ENCODE measurements around the gene SOS2. TPM values are rescaled to one million over a fixed set of nuclear protein-coding genes. Genes with fewer than 3 reads are reported as not detected.

SOS2 gene
- total RNA-seq, 1 experiment from 2014 or later: 9.4 TPM

DNA sequence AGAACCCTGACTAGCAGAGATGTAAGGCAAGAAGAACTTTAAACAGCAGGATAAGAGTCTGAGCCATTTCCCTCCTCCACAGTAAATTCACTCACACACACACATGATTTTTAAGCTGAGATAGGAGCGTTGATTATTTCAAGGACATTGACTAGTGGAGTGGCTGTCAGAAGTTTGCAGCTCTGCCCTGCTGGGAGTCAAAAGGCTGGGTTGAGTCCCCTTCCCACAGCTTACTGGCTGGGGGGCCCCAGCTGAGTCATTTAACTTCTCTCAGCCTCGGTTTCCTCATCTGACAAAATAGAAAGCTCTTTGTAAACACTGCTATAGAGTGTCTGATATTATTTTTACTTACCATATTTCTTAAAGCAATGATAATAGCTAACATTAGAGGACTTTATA is 143.3 kb downstream of the SOS2 start:
- Mint-ChIP-seq H3K4me3 (no peak overlapping the region), H3K4me1 (peaks cover 6 to 9% of the 10 kb centered on the region in 2 experiments), H3K9me3 (no peaks in the 10 kb centered on the region), H3K27ac (no peak overlapping the region), H3K27me3 (ENCODE audit: low read depth) (no peaks in the 10 kb centered on the region; the same call in 1 of the 2 replicates), H3K36me3 (ENCODE audit: insufficient read depth in 1 of 3, low read depth in 3 of 3) (no peaks in the 10 kb centered on the region)
- no peak overlapping the region for H3K27ac ChIP-seq (ENCODE audit: insufficient read length, low read depth, low read length)
- TF ChIP-seq, protein P1, sequence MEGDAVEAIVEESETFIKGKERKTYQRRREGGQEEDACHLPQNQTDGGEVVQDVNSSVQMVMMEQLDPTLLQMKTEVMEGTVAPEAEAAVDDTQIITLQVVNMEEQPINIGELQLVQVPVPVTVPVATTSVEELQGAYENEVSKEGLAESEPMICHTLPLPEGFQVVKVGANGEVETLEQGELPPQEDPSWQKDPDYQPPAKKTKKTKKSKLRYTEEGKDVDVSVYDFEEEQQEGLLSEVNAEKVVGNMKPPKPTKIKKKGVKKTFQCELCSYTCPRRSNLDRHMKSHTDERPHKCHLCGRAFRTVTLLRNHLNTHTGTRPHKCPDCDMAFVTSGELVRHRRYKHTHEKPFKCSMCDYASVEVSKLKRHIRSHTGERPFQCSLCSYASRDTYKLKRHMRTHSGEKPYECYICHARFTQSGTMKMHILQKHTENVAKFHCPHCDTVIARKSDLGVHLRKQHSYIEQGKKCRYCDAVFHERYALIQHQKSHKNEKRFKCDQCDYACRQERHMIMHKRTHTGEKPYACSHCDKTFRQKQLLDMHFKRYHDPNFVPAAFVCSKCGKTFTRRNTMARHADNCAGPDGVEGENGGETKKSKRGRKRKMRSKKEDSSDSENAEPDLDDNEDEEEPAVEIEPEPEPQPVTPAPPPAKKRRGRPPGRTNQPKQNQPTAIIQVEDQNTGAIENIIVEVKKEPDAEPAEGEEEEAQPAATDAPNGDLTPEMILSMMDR (conservative IDR thresholded peaks at IDR 0.05): no peak
- no peak for DNase-seq
- H2BK5ac ChIP-seq (ENCODE audit: insufficient read length, low read length): no peak overlapping the region
- H2AFZ ChIP-seq (ENCODE audit: low read length): no peak overlapping the region
- no peaks in the 10 kb centered on the region for H3K79me1 ChIP-seq (ENCODE audit: insufficient read depth, low read depth, low read length, poor library complexity, severe bottlenecking)
- H3K23ac ChIP-seq (ENCODE audit: insufficient read length, low read depth, low read length): no peak overlapping the region
- no CpG with 5 or more reads among the region's 2 CpGs for WGBS (ENCODE audit: extremely low coverage, insufficient read length, low lambda C conversion rate)
- no peaks in the 10 kb centered on the region; the same call in 1 of the 2 replicates for H3K4me1 ChIP-seq (ENCODE audit: insufficient read depth, low read length)
- no peaks in the 10 kb centered on the region for H3K79me2 ChIP-seq (ENCODE audit: insufficient read depth, low read length)
- no peak overlapping the region for H4K5ac ChIP-seq (ENCODE audit: insufficient read length, low read depth, low read length)
- no peak overlapping the region for H3K4ac ChIP-seq (ENCODE audit: low read depth, low read length)
- H2BK20ac ChIP-seq (ENCODE audit: low read depth, low read length, poor library complexity, severe bottlenecking): no peak overlapping the region
- no peak overlapping the region for H3K4me2 ChIP-seq (ENCODE audit: insufficient read depth, insufficient read length, low read length)
- no peak overlapping the region for H3T11ph ChIP-seq (ENCODE audit: low read length)
- no peak overlapping the region for H2BK15ac ChIP-seq (ENCODE audit: low read depth, low read length)
- H3K23me2 ChIP-seq (ENCODE audit: insufficient read length, low read depth, low read length, poor library complexity, severe bottlenecking): no peaks in the 10 kb centered on the region
- no peaks in the 10 kb centered on the region for H3K9me3 ChIP-seq (ENCODE audit: control insufficient read depth, low read depth, low read length)
- no peak overlapping the region for H3K56ac ChIP-seq (ENCODE audit: insufficient read length, low read depth, low read length)
- no peak overlapping the region for H2BK12ac ChIP-seq (ENCODE audit: insufficient read length, low read depth, low read length)
- H2AK5ac ChIP-seq (ENCODE audit: insufficient read length, low read length): no peak overlapping the region
- no peaks in the 10 kb centered on the region for H4K20me1 ChIP-seq (ENCODE audit: control insufficient read depth, insufficient read depth, insufficient read length)
- no peak overlapping the region for H3K18ac ChIP-seq (ENCODE audit: insufficient read length, low read depth, low read length)
- H4K91ac ChIP-seq (ENCODE audit: insufficient read length, low read depth, low read length): no peak overlapping the region
- no peak overlapping the region for H4K8ac ChIP-seq (replicated peaks; ENCODE audit: insufficient read length, low read depth, low read length)
- H3K27me3 ChIP-seq (ENCODE audit: insufficient read depth, low read length): no peaks in the 10 kb centered on the region
- H3K9ac ChIP-seq (ENCODE audit: extremely low read depth, insufficient read length, low read length): no peak overlapping the region
- no peak overlapping the region for H3K14ac ChIP-seq (ENCODE audit: insufficient read depth, low read length)
- no peak overlapping the region for H2BK120ac ChIP-seq (ENCODE audit: low read depth, low read length, poor library complexity, severe bottlenecking)

Data from H9 (cell line).